Measurements from ENCODE around the gene DCP1A. TPM values are rescaled to one million over a fixed set of nuclear protein-coding genes. Genes with fewer than 3 reads are reported as not detected.
"Not testable (repeated sequence)": the region's sequence is repeated elsewhere in the genome, so short reads cannot be mapped to it uniquely, and the experiment has no call there.

Gene DCP1A
- total RNA-seq, 1 experiment from 2014 or later: 22.7 TPM

- ChIA-PET CTCF (no interaction called here), POLR2A (ENCODE audit: unreplicated experiment) (no interaction called here)
- no peaks in the 10 kb centered on the region for H4K20me1 ChIP-seq (ENCODE audit: insufficient read depth)
- H3K9me3 ChIP-seq (ENCODE audit: insufficient read depth, low read depth): no peaks in the 10 kb centered on the region
- no peaks in the 10 kb centered on the region for H3K36me3 ChIP-seq (ENCODE audit: low read depth)
- peaks cover 40% of the 10 kb centered on the region for H3K4me1 ChIP-seq (replicated peaks; ENCODE audit: insufficient read depth)
- no peak overlapping the region for H3K27ac ChIP-seq
- H3K4me2 ChIP-seq: no peak overlapping the region
- no peak for TF ChIP-seq CTCF (conservative IDR thresholded peaks at IDR 0.05)
- H3K27me3 ChIP-seq (ENCODE audit: insufficient read depth, low read depth): no peaks in the 10 kb centered on the region
- DNase-seq: no peak
- no peaks in the 10 kb centered on the region for H3K9me2 ChIP-seq (ENCODE audit: insufficient read depth)
- intact Hi-C loops (cut with micrococcal nuclease; ENCODE audit: unreplicated experiment): no loop called here
- H3K79me2 ChIP-seq (ENCODE audit: low read depth): peaks cover 3% of the 10 kb centered on the region
- BruUV-seq (replicated peaks): no TSS peak
- H3F3A ChIP-seq (ENCODE audit: insufficient read depth, low read depth): peaks cover 37% of the 10 kb centered on the region
- no peak overlapping the region for H3K4me3 ChIP-seq
- H2AFZ ChIP-seq: no peak overlapping the region
Measured at GRCh38 chr3:53273146-53273670, 74.1 kb downstream of the DCP1A start.

- peaks cover 42% of the 10 kb centered on the region for H3F3A ChIP-seq (ENCODE audit: insufficient read depth, low read depth)
- H3K9me3 ChIP-seq (ENCODE audit: insufficient read depth, low read depth): no peaks in the 10 kb centered on the region
- intact Hi-C loops (cut with micrococcal nuclease; ENCODE audit: unreplicated experiment): loop anchor here (1.0 to 2.0 kb wide), 4 partner anchors 11 to 109 kb away; partner anchors contain the start of gene PRKCD
- no peaks in the 10 kb centered on the region for H3K9me2 ChIP-seq (ENCODE audit: insufficient read depth)
- H3K79me2 ChIP-seq (ENCODE audit: low read depth): peaks cover 4% of the 10 kb centered on the region
- H3K27me3 ChIP-seq (ENCODE audit: insufficient read depth, low read depth): no peaks in the 10 kb centered on the region
- TSS peak; percentile 85 for BruUV-seq (replicated peaks)
- H4K20me1 ChIP-seq (ENCODE audit: insufficient read depth): no peaks in the 10 kb centered on the region
- CTCF ChIA-PET: interaction anchor here (0.6 to 1.0 kb wide), 3 partner anchors 8 to 23 kb away, joined by 3 to 13 read pairs (median 6); no protein-coding TSS in a partner anchor
- peak overlapping the region; percentile 42; the same call in 1 of the 2 replicates for H3K4me3 ChIP-seq
- H3K36me3 ChIP-seq (ENCODE audit: low read depth): no peaks in the 10 kb centered on the region
- H2AFZ ChIP-seq: no peak overlapping the region
- H3K27ac ChIP-seq: peak overlapping the region; percentile 97
- H3K4me2 ChIP-seq: peak overlapping the region; percentile 79
- POLR2A ChIA-PET (ENCODE audit: unreplicated experiment): interaction anchor here (0.6 kb wide), 3 partner anchors 25 to 1707 kb away, joined by 3 to 11 read pairs (median 4); partner anchors contain the start of gene STIMATE
- peak; percentile 98 to 99 for DNase-seq
- H3K4me1 ChIP-seq (replicated peaks; ENCODE audit: insufficient read depth): peaks cover 71% of the 10 kb centered on the region
- TF ChIP-seq EZH2 (IDR thresholded peaks at IDR 0.05; ENCODE audit: low read depth) (no peak), CTCF (conservative IDR thresholded peaks at IDR 0.05) (no peak)
Measured at GRCh38 chr3:53269888-53270880, 77.2 kb downstream of the DCP1A start.

- intact Hi-C loops (cut with micrococcal nuclease; ENCODE audit: unreplicated experiment); BruUV-seq (replicated peaks); CTCF ChIA-PET; H3K79me2 ChIP-seq (ENCODE audit: low read depth); H3K9me3 ChIP-seq (ENCODE audit: insufficient read depth, low read depth); H4K20me1 ChIP-seq (ENCODE audit: insufficient read depth); H3K9me2 ChIP-seq (ENCODE audit: insufficient read depth); H2AFZ ChIP-seq; H3K36me3 ChIP-seq (ENCODE audit: low read depth); H3K4me3 ChIP-seq; H3K27me3 ChIP-seq (ENCODE audit: insufficient read depth, low read depth): not testable (repeated sequence)
- peaks cover 50% of the 10 kb centered on the region for H3F3A ChIP-seq (ENCODE audit: insufficient read depth, low read depth)
- peak in 1 of 2 experiments; percentile 62 for DNase-seq
- peak overlapping the region; percentile 65 for H3K4me2 ChIP-seq
- peak overlapping the region; percentile 97 for H3K27ac ChIP-seq
- POLR2A ChIA-PET (ENCODE audit: unreplicated experiment): interaction anchor here (0.7 kb wide), 1 partner anchor 12 kb away, joined by 4 read pairs; no protein-coding TSS in a partner anchor
- peaks cover 81% of the 10 kb centered on the region for H3K4me1 ChIP-seq (replicated peaks; ENCODE audit: insufficient read depth)
Measured at GRCh38 chr3:53269193-53269592, 78.2 kb downstream of the DCP1A start.

All from PC-9 (cell line).